Activated naive CD8-positive, alpha-beta T cell treated with anti-CD3 and anti-CD28 coated beads for 36 hours (primary cell): ENCODE data around the gene MTUS2. TPM values are rescaled to one million over a fixed set of nuclear protein-coding genes. Genes with fewer than 3 reads are reported as not detected.
A peak's percentile ranks its signal among the peaks of the same experiment; 100 is the strongest.
"Not testable (repeated sequence)": the region's sequence is repeated elsewhere in the genome, so short reads cannot be mapped to it uniquely, and the experiment has no call there.

ENCODE experiments used
- DNase-seq: peaks from one replicate; pipeline ENCODE4 v3.0.0; 2021
- H3K27ac Mint-ChIP-seq: one replicate; pipeline ENCODE4 v1.8.0; 2022; ENCODE audit warnings: mild to moderate bottlenecking, moderate library complexity, mixed read lengths
- H3K27me3 Mint-ChIP-seq: one replicate; pipeline ENCODE4 v1.8.0; 2022; ENCODE audit warnings: mild to moderate bottlenecking, mixed read lengths
- H3K36me3 Mint-ChIP-seq: one replicate; pipeline ENCODE4 v1.8.0; 2021; ENCODE audit warnings: mild to moderate bottlenecking, mixed read lengths
- H3K4me1 Mint-ChIP-seq: one replicate; pipeline ENCODE4 v1.8.0; 2021; ENCODE audit warnings: mixed read lengths
- H3K4me3 Mint-ChIP-seq: one replicate; pipeline ENCODE4 v1.8.0; 2022; ENCODE audit warnings: mild to moderate bottlenecking, moderate library complexity, mixed read lengths
- H3K9me3 Mint-ChIP-seq: one replicate; pipeline ENCODE4 v1.8.0; 2022; ENCODE audit warnings: mixed read lengths
- total RNA-seq, 2 experiments: library from RNA; stranded (reverse); gene quantifications; one replicate each; pipeline ENCODE4 v1.2.3, GENCODE V29; 2021

Gene MTUS2
- total RNA-seq, 2 experiments from 2014 or later = not detected

DNA sequence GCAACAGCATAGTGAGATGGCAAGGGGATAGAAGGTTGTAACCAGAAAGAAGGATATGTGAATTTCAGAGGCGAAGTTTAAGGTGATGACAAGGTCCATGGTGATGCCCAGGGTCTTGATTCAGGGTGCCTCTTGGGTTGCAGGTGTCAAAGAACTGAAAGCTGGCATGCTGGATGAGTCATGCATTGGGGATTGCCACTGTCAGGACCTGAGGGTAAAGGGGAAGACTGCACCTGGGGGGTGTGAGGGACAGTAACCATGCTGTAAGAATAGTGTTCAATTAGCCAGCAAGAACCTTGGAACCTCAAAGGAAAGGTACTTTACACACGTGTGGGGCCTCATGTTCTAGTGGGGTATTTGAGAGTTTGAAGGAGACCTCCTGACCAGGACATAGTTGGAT lies 495.7 kb downstream of the MTUS2 start:
- H3K9me3 Mint-ChIP-seq = no peaks in the 10 kb centered on the region
- no peak for DNase-seq
- no peaks in the 10 kb centered on the region for H3K36me3 Mint-ChIP-seq
- H3K27me3 Mint-ChIP-seq = no peaks in the 10 kb centered on the region
- no peak overlapping the region for H3K4me3 Mint-ChIP-seq
- no peaks in the 10 kb centered on the region for H3K4me1 Mint-ChIP-seq
- no peak overlapping the region for H3K27ac Mint-ChIP-seq

DNA sequence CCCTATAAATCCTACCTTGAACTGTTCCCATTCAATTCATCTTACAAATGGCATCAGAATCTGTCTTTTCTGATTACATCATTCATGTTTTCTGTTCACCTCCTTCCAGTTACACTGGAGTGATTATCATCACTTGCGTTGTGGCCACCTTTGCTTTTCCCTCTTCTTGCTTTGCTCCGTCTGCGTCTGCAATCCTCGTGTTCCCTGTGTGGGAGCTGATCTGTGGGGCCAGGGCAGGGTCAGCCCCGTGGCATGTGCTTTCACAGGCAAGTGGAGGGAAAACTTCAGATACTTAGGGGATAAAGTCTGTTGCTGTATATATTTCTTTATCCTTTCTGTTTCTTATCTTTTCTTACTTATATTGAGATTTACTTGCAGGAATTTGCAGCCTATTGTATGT lies 497.7 kb downstream of the MTUS2 start:
- Mint-ChIP-seq H3K27me3 (no peaks in the 10 kb centered on the region), H3K9me3 (no peaks in the 10 kb centered on the region), H3K36me3 (no peaks in the 10 kb centered on the region), H3K4me1 (no peaks in the 10 kb centered on the region), H3K4me3 (no peak overlapping the region), H3K27ac (no peak overlapping the region)
- no peak for DNase-seq

DNA sequence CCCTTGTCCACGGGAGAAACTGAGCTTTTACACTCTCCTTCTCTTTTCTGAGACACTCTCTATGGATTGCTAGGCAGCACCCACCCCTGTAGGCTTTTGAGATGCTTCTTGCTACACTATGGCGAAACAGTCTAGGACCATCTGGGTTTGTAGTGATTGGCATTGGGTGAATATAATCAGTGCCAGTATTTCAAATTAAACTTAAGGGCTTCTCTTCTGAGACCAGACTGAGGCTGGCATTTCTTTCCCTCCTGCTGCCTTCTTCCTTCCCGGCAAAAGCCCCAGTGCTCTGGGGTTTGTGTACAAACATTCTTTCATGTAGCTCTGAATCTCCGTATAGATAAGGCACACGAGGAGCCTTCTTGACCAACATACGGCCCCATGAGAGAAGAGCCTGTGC lies 498.6 kb downstream of the MTUS2 start:
- no peaks in the 10 kb centered on the region for H3K9me3 Mint-ChIP-seq
- DNase-seq = no peak
- no peak overlapping the region for H3K27ac Mint-ChIP-seq
- no peaks in the 10 kb centered on the region for H3K36me3 Mint-ChIP-seq
- H3K4me1 Mint-ChIP-seq = no peaks in the 10 kb centered on the region
- H3K27me3 Mint-ChIP-seq = no peaks in the 10 kb centered on the region
- no peak overlapping the region for H3K4me3 Mint-ChIP-seq

DNA sequence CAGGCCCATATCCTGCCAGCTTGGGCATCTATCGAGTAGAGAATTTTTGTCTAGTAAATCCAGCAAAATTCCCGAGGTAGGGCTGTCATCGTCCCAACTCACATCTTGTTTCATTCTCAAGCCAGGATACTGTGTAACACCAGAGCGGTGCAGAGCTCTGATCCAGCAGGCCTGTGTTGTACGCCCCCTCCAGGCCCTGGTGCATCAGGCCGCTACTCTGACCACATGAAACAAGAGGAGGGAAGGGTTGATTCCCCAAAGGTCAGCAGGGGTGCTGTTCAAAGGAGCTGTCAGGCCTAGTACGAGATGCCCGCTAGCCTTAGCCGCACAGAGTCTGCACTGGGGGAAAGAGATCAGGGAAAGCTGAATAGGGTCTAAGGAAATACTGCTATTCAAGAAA lies 499.3 kb downstream of the MTUS2 start:
- DNase-seq = no peak
- no peaks in the 10 kb centered on the region for H3K36me3 Mint-ChIP-seq
- no peaks in the 10 kb centered on the region for H3K27me3 Mint-ChIP-seq
- H3K4me3 Mint-ChIP-seq = no peak overlapping the region
- H3K27ac Mint-ChIP-seq = no peak overlapping the region
- H3K4me1 Mint-ChIP-seq = no peaks in the 10 kb centered on the region
- H3K9me3 Mint-ChIP-seq = no peaks in the 10 kb centered on the region

DNA sequence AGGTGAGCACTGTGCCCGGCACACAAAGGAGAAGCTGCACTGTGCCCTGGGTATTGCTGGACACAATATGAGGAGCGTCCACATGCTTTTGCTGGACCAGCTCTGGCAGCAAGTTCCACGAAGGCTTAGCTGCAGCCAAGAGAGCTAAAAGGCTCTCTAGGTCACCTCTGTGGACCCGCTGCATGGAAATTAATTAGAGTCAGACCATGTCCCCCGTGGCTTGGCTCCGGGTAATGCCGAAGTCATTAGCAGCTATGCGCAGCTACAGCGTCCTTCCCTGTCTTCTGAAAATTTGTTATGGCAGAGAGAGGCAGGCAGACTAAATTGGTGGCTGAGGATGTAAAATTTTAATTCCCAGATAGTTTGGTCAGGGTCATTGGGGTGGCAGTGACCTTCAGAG lies 503.8 kb downstream of the MTUS2 start:
- no peak for DNase-seq
- Mint-ChIP-seq H3K36me3 (no peaks in the 10 kb centered on the region), H3K27ac (no peak overlapping the region), H3K4me1 (no peaks in the 10 kb centered on the region), H3K4me3 (no peak overlapping the region), H3K27me3 (no peaks in the 10 kb centered on the region), H3K9me3 (peaks cover 2% of the 10 kb centered on the region)

DNA sequence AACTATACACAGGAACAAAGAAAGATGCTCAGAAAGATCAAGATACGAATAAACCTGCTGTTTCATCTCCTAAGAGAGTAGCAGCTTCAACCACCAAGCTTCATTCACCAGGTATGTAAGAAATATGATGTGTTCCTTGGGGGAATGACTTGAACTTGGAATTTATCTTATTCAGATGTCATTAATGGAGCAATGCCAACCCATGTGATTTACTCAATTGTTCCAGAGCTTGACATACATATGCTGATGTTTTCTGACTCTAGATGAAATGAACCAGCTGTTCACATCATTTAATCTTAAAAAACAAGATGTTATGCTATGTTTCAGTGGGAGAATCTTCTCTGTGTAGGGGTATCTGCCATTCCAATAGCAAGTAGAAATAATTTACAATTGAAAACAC lies 504.5 kb downstream of the MTUS2 start:
- no peak for DNase-seq
- no peak overlapping the region for H3K4me3 Mint-ChIP-seq
- no peaks in the 10 kb centered on the region for H3K4me1 Mint-ChIP-seq
- H3K27ac Mint-ChIP-seq = no peak overlapping the region
- peaks cover 2% of the 10 kb centered on the region for H3K9me3 Mint-ChIP-seq
- H3K27me3 Mint-ChIP-seq = no peaks in the 10 kb centered on the region
- no peaks in the 10 kb centered on the region for H3K36me3 Mint-ChIP-seq

DNA sequence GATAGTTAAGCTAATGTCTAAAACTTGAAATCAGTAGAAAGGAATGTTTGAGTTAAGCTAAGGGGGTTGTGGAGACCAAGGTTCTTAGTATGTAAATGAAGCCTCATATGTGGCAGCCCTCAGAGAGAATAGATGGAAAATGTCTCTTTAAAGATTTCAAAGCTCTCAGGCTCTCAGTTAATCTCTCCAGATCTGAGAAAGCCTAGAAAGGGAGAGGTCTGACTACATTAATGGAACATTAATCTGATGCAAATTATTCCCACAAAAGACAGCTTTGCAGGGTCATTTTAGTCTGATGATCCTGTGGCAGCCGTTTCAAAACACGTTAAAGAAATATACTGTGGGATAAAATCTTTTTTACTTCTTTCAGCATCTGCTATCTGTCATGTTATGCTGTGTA lies 508.4 kb downstream of the MTUS2 start:
- DNase-seq = no peak
- H3K27ac Mint-ChIP-seq = no peak overlapping the region
- no peak overlapping the region for H3K4me3 Mint-ChIP-seq
- H3K4me1 Mint-ChIP-seq = no peaks in the 10 kb centered on the region
- H3K27me3 Mint-ChIP-seq = no peaks in the 10 kb centered on the region
- no peaks in the 10 kb centered on the region for H3K36me3 Mint-ChIP-seq
- H3K9me3 Mint-ChIP-seq = peaks cover 9% of the 10 kb centered on the region

DNA sequence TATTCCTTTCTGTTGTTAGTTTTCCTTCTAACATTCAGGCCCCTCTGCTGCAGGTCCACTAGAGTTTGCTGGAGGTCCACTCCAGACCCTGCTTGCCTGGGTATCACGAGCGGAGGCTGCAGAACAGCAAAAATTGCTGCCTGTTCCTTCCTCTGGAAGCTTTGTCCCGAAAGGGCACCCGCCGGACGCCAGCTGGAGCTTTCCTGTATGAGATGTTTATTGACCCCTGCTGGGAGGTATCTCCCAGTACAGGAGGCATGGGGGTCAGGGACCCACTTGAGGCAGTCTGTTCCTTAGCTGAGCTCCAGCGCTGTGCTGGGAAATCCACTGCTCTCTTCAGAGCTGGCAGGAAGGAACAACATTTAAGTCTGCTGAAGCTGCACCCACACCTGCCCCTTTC lies 516.2 kb downstream of the MTUS2 start:
- no peak overlapping the region for H3K27ac Mint-ChIP-seq
- H3K9me3 Mint-ChIP-seq = peaks cover 17% of the 10 kb centered on the region
- no peaks in the 10 kb centered on the region for H3K4me1 Mint-ChIP-seq
- H3K4me3 Mint-ChIP-seq = no peak overlapping the region
- DNase-seq = no peak
- no peaks in the 10 kb centered on the region for H3K36me3 Mint-ChIP-seq
- H3K27me3 Mint-ChIP-seq = peaks cover 4% of the 10 kb centered on the region

DNA sequence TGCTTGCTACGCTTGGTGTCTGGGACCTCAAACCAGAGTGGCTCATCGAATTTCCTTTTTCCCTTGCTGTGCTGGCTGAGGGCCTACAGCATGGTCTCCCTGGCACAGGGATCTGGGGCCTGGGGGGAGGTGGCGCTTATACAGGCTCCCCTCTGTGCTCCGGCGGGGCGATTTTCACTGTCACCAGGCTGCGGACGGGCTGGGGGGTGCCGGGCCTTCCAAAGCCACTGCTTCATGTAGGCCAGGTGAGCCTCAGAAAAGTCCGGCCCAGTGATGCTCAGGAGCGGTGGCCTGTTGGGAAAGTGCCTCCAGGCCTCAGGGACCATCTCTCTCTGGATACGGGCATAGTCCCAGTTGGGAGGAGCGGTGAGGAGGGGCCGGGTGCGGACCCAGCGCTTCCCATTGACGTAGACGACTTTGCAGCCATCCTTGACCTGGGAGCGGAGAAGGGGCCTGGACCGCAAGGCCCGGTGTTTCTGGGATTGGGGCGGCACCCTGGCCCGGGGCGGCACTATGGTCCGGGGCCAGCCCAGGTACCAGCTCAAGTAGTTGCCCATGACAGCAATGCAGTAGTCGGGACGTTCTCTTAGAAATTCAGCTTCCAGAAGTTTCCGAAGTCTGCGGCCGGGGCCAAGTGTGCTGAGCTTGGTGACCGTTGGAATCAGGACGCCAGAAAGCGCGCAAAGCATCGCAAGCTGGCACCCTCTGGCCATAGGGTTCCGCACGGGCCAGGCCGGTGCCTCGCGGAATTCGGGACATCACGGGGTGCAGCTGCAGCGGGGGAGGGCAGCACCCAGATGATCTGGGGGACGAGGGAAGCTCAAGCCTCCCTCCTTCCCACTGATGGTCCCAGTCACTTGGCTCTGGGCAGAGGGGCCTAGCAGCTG lies 519.5 kb downstream of the MTUS2 start:
- H3K4me3 Mint-ChIP-seq = no peak overlapping the region
- H3K27ac Mint-ChIP-seq = no peak overlapping the region
- no peaks in the 10 kb centered on the region for H3K4me1 Mint-ChIP-seq
- H3K36me3 Mint-ChIP-seq = no peaks in the 10 kb centered on the region
- DNase-seq = no peak
- peaks cover 7% of the 10 kb centered on the region for H3K27me3 Mint-ChIP-seq
- peaks cover 14% of the 10 kb centered on the region for H3K9me3 Mint-ChIP-seq

DNA sequence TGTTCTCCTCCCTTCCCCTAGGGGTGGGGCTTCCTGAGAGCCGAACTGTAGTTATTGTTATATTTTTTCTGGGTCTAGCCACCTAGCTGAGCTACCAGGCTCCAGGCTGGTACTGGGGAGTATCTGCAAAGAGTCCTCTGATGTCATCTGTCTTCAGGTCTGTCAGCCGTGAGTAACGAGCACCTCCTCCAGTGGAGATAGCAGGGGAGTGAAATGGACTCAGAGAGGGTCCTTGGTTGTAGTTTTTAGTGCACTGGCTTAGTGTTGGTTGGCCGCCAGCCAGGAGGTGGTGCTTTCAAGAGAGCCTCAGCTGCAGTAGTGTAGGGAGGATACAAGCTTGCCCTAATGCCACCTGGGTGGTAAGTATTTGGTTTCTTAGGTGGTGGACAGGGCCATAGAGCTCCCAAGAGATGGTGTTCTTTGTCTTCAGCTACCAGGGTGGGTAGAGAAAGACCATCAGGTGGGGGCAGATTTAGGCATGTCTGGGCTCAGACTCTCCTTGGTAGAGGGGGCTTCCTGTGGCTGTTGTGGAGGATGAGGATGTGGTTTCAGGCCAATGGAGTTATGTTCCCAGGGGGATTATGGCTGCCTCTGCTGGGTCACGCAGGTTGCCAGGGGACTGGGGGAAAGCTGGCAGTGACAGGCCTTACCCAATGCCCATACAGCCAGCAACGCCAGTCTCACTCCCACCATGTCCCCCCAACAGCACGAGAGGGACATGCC lies 525.9 kb downstream of the MTUS2 start:
- H3K36me3 Mint-ChIP-seq, H3K4me1 Mint-ChIP-seq, DNase-seq, H3K27ac Mint-ChIP-seq, H3K4me3 Mint-ChIP-seq, H3K9me3 Mint-ChIP-seq: not testable (repeated sequence)
- peaks cover 20% of the 10 kb centered on the region for H3K27me3 Mint-ChIP-seq

DNA sequence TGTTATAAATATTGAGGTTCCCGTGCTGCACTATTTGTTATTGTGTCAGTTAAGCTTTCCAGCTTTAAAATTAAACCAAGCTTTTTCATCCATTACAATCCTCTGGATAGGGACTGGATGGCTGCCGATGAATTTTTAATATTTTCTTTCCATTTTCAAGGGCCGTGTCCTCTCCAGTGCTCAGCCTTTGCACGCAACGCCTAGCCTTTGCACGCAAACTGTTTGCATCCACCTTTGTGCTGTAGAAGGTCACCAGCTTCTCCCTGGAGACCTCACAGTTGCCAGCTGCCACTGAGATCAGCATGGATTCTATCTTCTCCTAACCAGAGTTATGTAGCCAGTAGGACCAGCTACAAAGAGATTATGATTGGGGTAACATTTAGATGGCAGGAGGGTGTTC lies 534.9 kb downstream of the MTUS2 start:
- Mint-ChIP-seq H3K4me1 (no peaks in the 10 kb centered on the region), H3K36me3 (no peaks in the 10 kb centered on the region), H3K27ac (no peak overlapping the region), H3K4me3 (no peak overlapping the region), H3K9me3 (no peaks in the 10 kb centered on the region), H3K27me3 (peaks cover 36% of the 10 kb centered on the region)
- DNase-seq = no peak

DNA sequence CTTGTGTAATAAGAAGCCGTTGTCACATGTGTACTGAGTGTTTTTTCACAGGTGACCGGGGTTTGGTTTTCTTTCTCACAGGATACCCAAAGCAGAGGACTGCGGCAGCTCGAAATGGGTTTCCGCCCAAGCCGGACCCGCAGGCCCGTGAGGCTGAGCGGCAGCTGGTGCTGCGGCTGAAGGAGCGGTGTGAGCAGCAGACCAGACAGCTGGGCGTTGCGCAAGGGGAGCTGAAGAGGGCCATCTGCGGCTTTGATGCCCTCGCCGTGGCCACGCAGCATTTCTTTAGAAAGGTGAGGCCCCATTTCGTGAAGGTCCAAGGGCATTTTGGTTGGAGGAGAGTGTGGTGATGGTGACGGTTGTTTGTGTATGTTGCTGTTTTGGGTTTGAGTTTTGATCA lies 539.0 kb downstream of the MTUS2 start:
- H3K9me3 Mint-ChIP-seq = no peaks in the 10 kb centered on the region
- H3K4me3 Mint-ChIP-seq = no peak overlapping the region
- DNase-seq = no peak
- H3K27me3 Mint-ChIP-seq = peaks cover 14% of the 10 kb centered on the region
- no peaks in the 10 kb centered on the region for H3K36me3 Mint-ChIP-seq
- H3K27ac Mint-ChIP-seq = no peak overlapping the region
- H3K4me1 Mint-ChIP-seq = no peaks in the 10 kb centered on the region

DNA sequence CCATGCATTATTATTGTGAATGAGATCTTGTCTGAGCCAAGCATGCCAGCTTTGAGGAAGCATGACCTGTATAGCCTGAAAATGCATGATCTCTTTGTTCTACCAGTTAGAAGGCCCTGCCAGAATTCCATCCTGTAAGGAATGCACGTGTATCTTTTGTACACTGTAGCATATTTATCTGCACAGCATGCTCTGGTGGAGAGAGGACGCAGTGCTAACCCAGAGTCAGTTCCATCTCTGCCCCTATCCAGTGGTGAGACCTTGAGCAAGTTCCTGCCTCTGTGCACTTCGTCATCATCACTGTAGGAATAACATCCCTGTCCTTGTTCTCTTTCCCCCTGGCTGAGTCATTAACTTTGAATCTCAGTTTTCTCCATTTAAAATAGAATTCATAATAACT lies 541.6 kb downstream of the MTUS2 start:
- Mint-ChIP-seq H3K27me3 (peaks cover 5% of the 10 kb centered on the region), H3K9me3 (no peaks in the 10 kb centered on the region), H3K4me1 (no peaks in the 10 kb centered on the region), H3K4me3 (no peak overlapping the region), H3K27ac (no peak overlapping the region), H3K36me3 (no peaks in the 10 kb centered on the region)
- no peak for DNase-seq

DNA sequence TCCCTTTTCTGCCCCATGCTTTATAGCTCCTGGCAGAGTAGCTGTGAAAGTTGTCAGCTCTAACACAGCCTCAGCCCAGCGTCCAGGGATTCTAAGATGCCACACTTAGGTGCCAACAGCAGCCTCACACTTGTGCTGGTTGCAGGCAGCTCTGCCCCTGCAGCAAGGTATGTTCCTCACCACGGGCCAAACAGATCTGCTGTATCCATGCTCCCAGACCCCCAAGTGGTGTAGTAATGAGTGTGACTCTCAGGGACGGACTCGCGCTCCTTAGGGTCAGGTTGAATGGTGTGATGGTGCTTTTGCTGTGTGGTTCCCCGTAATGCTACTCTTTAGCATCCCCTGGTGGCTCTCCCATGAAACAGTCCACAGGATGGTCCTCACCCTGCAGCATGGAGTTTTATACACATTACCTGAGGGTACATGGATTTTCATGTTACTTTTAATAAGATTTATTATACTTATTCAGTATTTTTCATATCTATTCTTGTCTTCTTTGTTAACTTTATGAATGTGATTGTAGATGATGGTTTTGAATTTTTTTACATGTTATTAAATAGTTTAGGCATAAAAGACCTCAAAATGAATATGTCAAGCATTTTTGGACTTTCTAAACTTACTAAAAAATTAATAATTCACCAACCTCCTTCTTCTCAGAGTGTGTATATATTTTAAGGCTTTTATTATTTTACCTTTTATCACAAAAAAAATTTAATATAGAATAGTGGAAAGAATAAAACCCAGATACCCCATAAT lies 542.9 kb downstream of the MTUS2 start:
- peaks cover 11% of the 10 kb centered on the region for H3K27me3 Mint-ChIP-seq
- H3K27ac Mint-ChIP-seq = no peak overlapping the region
- no peaks in the 10 kb centered on the region for H3K9me3 Mint-ChIP-seq
- no peaks in the 10 kb centered on the region for H3K4me1 Mint-ChIP-seq
- H3K36me3 Mint-ChIP-seq = no peaks in the 10 kb centered on the region
- DNase-seq = peak; percentile 14
- H3K4me3 Mint-ChIP-seq = no peak overlapping the region

DNA sequence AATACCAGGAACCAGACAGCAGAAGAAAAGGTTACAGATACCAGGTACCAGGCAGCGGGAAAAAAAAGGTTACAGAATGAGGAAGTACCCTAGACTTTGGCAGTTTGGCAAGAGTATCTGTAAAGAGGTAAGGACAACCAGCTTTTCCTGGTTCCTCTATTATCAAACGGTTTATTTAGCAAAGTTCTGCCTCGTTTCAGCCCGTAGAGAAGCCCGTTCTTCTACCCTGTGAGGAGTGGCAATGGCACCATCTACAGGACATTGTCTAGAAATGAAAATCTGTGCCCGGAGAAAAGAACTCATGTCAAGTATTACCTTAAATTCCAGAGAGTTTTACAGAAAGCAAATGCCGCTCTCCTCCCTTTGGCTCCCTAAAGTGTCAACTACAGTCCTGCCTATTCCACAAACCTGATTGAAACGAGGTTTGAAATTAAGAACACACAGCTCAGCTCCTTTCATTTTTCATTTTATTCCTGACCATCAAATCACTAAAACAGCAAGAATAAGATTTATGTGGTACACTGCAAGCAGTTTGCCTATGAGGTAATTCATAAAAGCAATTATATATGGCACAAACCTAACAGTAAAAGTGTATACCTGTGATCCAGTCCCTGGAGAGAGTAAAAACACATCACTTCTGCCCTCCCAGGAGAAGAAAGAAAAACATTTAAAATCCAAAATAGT lies 549.1 kb downstream of the MTUS2 start:
- no peak overlapping the region for H3K4me3 Mint-ChIP-seq
- no peaks in the 10 kb centered on the region for H3K9me3 Mint-ChIP-seq
- H3K27ac Mint-ChIP-seq = no peak overlapping the region
- no peaks in the 10 kb centered on the region for H3K36me3 Mint-ChIP-seq
- DNase-seq = no peak
- H3K27me3 Mint-ChIP-seq = peaks cover 15% of the 10 kb centered on the region
- no peaks in the 10 kb centered on the region for H3K4me1 Mint-ChIP-seq
